ENCODE results near the gene RPL29.

RPL29 gene

DNA sequence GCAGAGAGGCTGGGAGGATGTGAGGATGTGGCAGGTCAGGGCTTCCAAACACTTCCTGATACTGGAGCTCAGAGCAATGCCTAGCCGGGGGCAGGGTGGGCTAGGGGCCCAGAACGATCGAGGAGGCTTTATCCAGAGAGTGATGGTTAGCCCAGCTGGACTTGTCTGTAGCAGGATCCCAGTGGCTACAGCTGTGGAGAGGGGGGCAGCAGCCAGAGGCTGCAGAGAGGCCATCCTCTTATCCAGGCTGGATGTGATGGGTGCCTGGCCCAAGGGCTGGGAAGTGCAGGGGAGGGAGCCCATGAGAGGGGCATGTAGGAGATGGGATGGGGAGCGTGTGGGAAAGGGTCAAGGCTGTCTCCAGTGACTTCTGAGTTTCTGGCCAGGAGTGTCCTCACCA is 48.9 kb downstream of the RPL29 start:
- DNase-seq (ENCODE audit: low read depth in 3 of 3): no peak

DNA sequence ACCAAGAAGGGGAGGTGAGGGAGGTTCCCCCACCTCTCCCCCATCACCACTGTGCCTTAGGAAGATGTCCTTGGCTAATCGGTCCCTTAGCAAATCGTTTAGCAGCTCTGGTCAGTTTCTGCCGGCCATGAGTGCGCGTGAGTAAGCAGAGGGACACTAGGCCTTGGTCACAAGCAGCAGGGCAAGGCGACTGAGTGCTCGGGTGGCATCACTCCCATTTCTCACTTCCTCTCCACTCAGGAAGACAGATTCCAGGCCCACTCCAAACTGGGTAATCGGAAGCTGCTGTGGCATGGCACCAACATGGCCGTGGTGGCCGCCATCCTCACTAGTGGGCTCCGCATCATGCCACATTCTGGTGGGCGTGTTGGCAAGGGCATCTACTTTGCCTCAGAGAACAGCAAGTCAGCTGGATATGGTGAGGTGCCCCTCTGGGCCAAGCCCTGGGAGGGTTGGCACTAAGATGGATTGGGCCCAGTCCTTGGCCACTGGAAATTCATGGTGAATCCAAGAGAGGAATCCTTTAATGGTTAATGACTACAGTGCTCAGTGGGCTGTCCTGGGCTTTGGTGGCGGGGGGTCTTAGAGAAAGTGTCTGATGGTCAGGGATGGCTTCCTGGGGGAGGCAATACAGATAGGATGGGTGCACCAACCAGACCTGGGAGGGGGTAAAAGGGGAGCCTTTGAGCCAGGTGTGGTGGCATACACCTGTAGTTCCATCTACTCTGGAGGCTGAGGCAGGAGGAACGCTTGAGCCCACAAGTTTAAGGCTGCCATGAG is 49.6 kb downstream of the RPL29 start:
- DNase-seq (ENCODE audit: low read depth in 3 of 3): no peak

DNA sequence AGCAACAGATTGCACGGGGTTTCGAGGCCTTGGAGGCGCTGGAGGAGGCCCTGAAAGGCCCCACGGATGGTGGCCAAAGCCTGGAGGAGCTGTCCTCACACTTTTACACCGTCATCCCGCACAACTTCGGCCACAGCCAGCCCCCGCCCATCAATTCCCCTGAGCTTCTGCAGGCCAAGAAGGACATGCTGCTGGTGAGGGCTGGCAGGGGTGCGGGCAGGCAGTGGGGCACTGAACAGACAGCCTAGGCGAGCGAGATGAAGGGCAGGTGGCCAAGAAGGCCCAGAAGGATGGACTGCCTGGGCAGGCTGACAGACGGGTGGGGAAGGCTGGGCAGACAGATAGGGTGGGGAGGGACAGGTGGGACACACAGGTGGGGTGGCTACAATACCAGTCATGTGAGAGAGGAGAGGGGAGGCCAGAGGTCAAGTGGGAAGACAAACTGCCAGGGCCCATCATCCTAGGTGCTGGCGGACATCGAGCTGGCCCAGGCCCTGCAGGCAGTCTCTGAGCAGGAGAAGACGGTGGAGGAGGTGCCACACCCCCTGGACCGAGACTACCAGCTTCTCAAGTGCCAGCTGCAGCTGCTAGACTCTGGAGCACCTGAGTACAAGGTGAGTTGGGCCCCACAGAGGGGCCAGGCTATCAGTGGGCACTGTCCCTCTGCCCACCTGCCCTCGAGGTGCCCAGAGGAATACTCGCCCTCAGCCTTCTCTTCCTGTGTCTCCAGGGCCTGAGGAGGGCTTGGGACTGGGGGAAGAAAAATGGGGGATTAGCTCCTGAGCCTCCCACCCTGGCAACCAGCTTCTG is 50.5 kb downstream of the RPL29 start:
- no peak for DNase-seq (ENCODE audit: low read depth in 3 of 3)

DNA sequence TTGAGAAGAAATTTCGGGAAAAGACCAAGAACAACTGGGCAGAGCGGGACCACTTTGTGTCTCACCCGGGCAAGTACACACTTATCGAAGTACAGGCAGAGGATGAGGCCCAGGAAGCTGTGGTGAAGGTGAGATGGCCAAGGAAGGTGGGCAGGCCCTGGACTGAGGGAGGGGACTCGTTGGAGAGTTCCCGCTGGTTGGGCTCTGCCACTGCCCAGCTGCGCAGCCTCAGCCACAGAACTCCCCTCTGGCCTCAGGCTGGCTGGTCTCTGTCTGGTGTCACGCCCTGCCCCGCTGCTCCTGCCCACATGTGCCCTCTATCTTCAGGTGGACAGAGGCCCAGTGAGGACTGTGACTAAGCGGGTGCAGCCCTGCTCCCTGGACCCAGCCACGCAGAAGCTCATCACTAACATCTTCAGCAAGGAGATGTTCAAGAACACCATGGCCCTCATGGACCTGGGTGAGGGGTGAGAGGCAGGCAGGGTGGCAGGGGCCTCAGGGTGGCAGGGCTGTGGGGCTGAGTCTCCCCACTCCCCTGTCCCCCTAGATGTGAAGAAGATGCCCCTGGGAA is 51.2 kb downstream of the RPL29 start:
- no peak for DNase-seq (ENCODE audit: low read depth in 3 of 3)
